OCI-LY7 (cell line): ENCODE results near the gene ICA1. TPM values are rescaled to one million over a fixed set of nuclear protein-coding genes. Genes with fewer than 3 reads are reported as not detected.
"Not testable (repeated sequence)": the region's sequence is repeated elsewhere in the genome, so short reads cannot be mapped to it uniquely, and the experiment has no call there.

Source experiments
- BruUV-seq: library from RNA; stranded (reverse); fragments of 400-500 nt; replicated peaks from 2 replicates; lab custom pipeline; 2021; lab: Mats Ljungman, UMichigan
- CTCF ChIA-PET: fragments of 300-600 bp; sonication (Branson Sonifier 250); formaldehyde crosslinking; loops from one replicate; lab custom pipeline; 2022; ENCODE audit warnings: antibody characterized with exemption; ENCODE audit not compliant: unreplicated experiment; lab: Charles Lee
- POLR2A ChIA-PET: fragments of 300-600 bp; sonication (Branson Sonifier 250); formaldehyde crosslinking; loops from one replicate; lab custom pipeline; 2022; ENCODE audit warnings: antibody characterized with exemption; lab: Charles Lee
- DNase-seq: peaks from one replicate; pipeline ENCODE4 v3.0.0-alpha.2; 2015; ENCODE audit warnings: low spot score
- H2AFZ ChIP-seq: fragments of 200-600 bp; sonication (generic), shearing (Covaris generic); 2 replicates; pipeline ENCODE4 v1.6.1; 2014; ENCODE audit warnings: mild to moderate bottlenecking, antibody characterized with exemption, low read length, moderate library complexity
- H3K27ac ChIP-seq: fragments of 200-600 bp; sonication (generic); 2 replicates; pipeline ENCODE4 v1.5.1; 2014; ENCODE audit warnings: mixed run types, low read depth, mild to moderate bottlenecking, moderate library complexity, low read length, inconsistent platforms; ENCODE audit not compliant: poor library complexity, severe bottlenecking
- H3K36me3 ChIP-seq: fragments of 200-600 bp; sonication (generic); 2 replicates; pipeline ENCODE4 v1.6.1; 2014; ENCODE audit warnings: mild to moderate bottlenecking, antibody characterized with exemption, low read length, moderate library complexity, mixed read lengths; ENCODE audit not compliant: insufficient read depth
- H3K4me1 ChIP-seq: fragments of 200-600 bp; sonication (generic); 2 replicates; pipeline ENCODE4 v1.5.1; 2014; ENCODE audit warnings: mild to moderate bottlenecking, low read length; ENCODE audit not compliant: insufficient read depth, poor library complexity, severe bottlenecking
- H3K4me2 ChIP-seq: fragments of 200-600 bp; sonication (generic); 2 replicates; pipeline ENCODE4 v1.6.1; 2014; ENCODE audit warnings: mild to moderate bottlenecking, low read length
- H3K4me3 ChIP-seq: fragments of 200-600 bp; sonication (generic); 2 replicates; pipeline ENCODE4 v1.5.1; 2014; ENCODE audit warnings: mild to moderate bottlenecking, low read depth, low read length; ENCODE audit not compliant: poor library complexity, severe bottlenecking
- H3K79me2 ChIP-seq: fragments of 200-600 bp; sonication (generic); 2 replicates; pipeline ENCODE4 v1.6.1; 2016; ENCODE audit warnings: low read depth, mild to moderate bottlenecking, low read length, moderate library complexity, mixed read lengths; ENCODE audit not compliant: insufficient read depth
- H3K9me2 ChIP-seq: fragments of 200-600 bp; sonication (generic); 2 replicates; pipeline ENCODE4 v1.6.1; 2016; ENCODE audit warnings: mild to moderate bottlenecking, low read length, mixed read lengths; ENCODE audit not compliant: insufficient read depth
- H3K9me3 ChIP-seq: fragments of 200-600 bp; sonication (generic); 2 replicates; pipeline ENCODE4 v1.6.1; 2014; ENCODE audit warnings: mild to moderate bottlenecking, mixed run types, low read length, mixed read lengths
- H4K20me1 ChIP-seq: fragments of 200-600 bp; sonication (generic); 2 replicates; pipeline ENCODE4 v1.6.1; 2014; ENCODE audit warnings: mild to moderate bottlenecking, antibody characterized with exemption, low read length, moderate library complexity, mixed read lengths; ENCODE audit not compliant: insufficient read depth
- CTCF ChIP-seq: fragments of 200-600 bp; sonication (generic); conservative IDR thresholded peaks from 2 replicates; pipeline ENCODE4 v1.5.1; 2014; ENCODE audit warnings: mild to moderate bottlenecking, antibody characterized with exemption, low read length, moderate library complexity, mixed read lengths
- EZH2phosphoT487 ChIP-seq: fragments of 200-600 bp; sonication (generic); IDR thresholded peaks from 2 replicates; pipeline ENCODE4 v1.6.1; 2018; ENCODE audit warnings: low read depth, borderline replicate concordance, mild to moderate bottlenecking, mixed run types, antibody characterized with exemption, low read length, moderate library complexity, mixed read lengths
- intact Hi-C: fragments of 100-400 bp; cut with micrococcal nuclease; formaldehyde crosslinking; loops from one replicate; pipeline ENCODE4 v1.10.0; 2022; ENCODE audit not compliant: unreplicated experiment
- total RNA-seq, 2 experiments: library from RNA; depleted of rRNA in 1 of 2; stranded (reverse); fragments of >200 nt in 1 of 2; shearing (Covaris generic) in 1 of 2; gene quantifications; 2 replicates each; pipeline ENCODE4 v1.2.3, GENCODE V29; 2014 to 2022

ICA1 gene
- total RNA-seq, 2 experiments from 2014 or later, result 0.49 TPM; not detected in 1

DNA sequence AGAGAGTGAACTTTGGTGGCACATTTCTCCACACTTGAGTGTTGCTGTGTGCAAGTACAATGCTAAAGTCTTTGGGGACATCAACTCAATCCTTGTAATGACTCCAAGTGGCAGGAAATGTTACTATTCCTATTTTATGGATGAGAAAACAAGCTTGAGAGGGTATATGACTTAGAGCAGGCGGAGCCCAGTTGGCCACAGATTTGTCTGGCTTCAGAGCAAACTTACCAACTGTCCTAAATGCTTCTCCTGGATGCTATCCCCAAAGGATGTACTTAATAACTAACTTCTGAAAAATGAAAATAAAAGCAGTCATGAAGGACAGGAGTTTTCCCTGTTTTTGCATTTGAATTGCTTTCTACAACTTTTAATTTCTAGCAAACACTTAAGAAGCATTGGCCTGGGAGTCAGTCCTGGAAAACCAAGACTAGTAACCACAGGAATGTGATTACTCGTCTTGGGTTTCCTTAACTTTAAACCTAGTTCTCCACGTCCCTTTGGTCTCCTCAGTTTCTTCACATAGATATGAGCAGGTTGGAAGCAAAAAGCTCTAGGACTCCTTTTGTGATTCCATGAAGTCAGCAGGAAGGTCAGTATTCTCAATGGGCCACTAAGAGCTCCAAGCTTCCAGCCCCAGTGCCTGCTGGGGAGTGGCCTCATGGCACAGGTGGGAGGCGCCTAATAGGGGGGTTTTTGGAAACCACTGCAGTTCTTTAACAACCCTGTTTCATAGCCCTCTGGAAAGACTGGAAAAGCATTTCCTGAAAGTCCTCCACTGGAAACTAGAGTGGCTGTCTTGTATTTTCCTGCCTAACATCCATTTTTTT, 152.6 kb downstream of the ICA1 start:
- ChIA-PET POLR2A (interaction anchor here (1.2 kb wide), 1 partner anchor 12 kb away, joined by 3 read pairs; no protein-coding TSS in a partner anchor), CTCF (no interaction called here)
- Histone ChIP-seq H3K9me3 (peaks cover 5% of the 10 kb centered on the region; the same call in 1 of the 2 replicates), H3K9me2 (no peaks in the 10 kb centered on the region), H3K27ac (no peak overlapping the region), H3K4me2 (no peak overlapping the region), H3K4me3 (no peak overlapping the region), H3K79me2 (no peaks in the 10 kb centered on the region), H3K4me1 (peaks cover 6% of the 10 kb centered on the region), H3K36me3 (no peaks in the 10 kb centered on the region), H4K20me1 (no peaks in the 10 kb centered on the region), H2AFZ (no peak overlapping the region)
- no TSS peak for BruUV-seq
- TF ChIP-seq EZH2phosphoT487 (no peak), CTCF (no peak)
- no peak for DNase-seq
- intact Hi-C loops, result no loop called here

DNA sequence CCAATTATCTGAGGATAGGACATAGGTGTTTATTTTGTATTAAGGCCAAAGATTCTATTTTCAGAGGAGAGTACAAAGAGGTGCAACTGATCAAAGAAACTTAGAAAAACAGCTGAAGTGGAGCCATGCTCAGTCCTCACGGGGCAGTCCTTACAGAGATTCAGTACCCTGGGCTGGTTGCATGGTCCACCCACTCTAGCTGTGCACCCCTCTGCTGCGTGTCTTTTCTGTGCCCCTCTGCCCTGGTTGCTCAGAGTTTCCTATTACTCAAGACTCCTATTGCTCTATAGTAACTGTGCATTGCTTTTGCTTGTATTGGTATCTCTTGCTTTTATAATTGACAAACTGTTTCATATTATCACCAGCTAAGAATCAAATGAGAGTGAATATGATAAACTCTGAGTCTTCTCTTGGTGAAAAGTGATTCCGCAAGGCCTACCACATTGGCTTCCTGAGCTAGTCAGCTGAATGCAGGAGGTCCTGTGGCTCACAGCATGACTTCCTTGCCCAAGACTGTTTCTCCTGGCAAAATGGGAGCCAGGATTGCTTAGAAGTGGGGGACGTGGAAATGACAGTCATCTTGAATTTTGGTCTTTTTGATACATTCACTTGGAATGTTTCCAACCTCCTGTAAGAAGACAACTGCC, 156.4 kb downstream of the ICA1 start:
- no peak overlapping the region for H3K4me2 ChIP-seq
- no peaks in the 10 kb centered on the region for H3K9me3 ChIP-seq
- ChIA-PET CTCF (no interaction called here), POLR2A (interaction anchor here (1.3 kb wide), 1 partner anchor 11 kb away, joined by 4 read pairs; no protein-coding TSS in a partner anchor)
- no peak for DNase-seq
- no peak overlapping the region for H3K27ac ChIP-seq
- H3K79me2 ChIP-seq, result no peaks in the 10 kb centered on the region
- H4K20me1 ChIP-seq, result no peaks in the 10 kb centered on the region
- H3K4me1 ChIP-seq, result no peaks in the 10 kb centered on the region
- TF ChIP-seq EZH2phosphoT487, result no peak
- TF ChIP-seq CTCF, result no peak
- intact Hi-C loops, result no loop called here
- no peak overlapping the region for H2AFZ ChIP-seq
- no peaks in the 10 kb centered on the region for H3K36me3 ChIP-seq
- no peaks in the 10 kb centered on the region for H3K9me2 ChIP-seq
- no TSS peak for BruUV-seq
- H3K4me3 ChIP-seq, result no peak overlapping the region

GRCh38 chr7:8103282-8103681, 158.7 kb downstream of the ICA1 start:
- Histone ChIP-seq H3K79me2 (no peaks in the 10 kb centered on the region), H3K4me1 (no peaks in the 10 kb centered on the region), H4K20me1 (no peaks in the 10 kb centered on the region), H3K27ac (no peak overlapping the region), H2AFZ (no peak overlapping the region), H3K9me2 (no peaks in the 10 kb centered on the region), H3K9me3 (no peaks in the 10 kb centered on the region), H3K4me3 (no peak overlapping the region), H3K4me2 (no peak overlapping the region), H3K36me3 (no peaks in the 10 kb centered on the region)
- ChIA-PET POLR2A (interaction anchor here (0.8 to 1.0 kb wide), 3 partner anchors 13 to 415 kb away, joined by 3 read pairs; no protein-coding TSS in a partner anchor), CTCF (no interaction called here)
- intact Hi-C loops, result no loop called here
- no peak for TF ChIP-seq EZH2phosphoT487
- TF ChIP-seq CTCF, result no peak
- no peak for DNase-seq
- no TSS peak for BruUV-seq

DNA sequence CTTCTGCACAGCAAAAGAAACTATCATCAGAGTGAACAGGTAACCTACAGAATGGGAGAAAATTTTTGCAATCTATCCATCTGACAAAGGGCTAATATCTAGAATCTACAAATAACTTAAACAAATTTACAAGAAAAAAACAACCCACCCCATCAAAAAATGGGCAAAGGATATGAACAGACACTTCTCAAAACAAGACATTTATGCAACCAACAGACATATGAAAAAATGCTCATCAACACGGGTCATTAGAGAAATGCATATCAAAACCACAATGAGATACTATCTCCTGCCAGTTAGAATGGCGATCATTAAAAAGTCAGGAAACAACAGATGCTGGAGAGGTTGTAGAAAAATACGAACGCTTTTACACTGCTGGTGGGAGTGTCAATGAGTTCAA, 160.7 kb downstream of the ICA1 start:
- H3K79me2 ChIP-seq, BruUV-seq, H3K4me3 ChIP-seq, intact Hi-C loops, DNase-seq, POLR2A ChIA-PET, CTCF ChIA-PET, H3K4me1 ChIP-seq, H3K4me2 ChIP-seq, H3K9me2 ChIP-seq, H3K36me3 ChIP-seq, H3K27ac ChIP-seq, H2AFZ ChIP-seq, H3K9me3 ChIP-seq, H4K20me1 ChIP-seq: not testable (repeated sequence)
